Endodermal cell (in vitro differentiated cells): ENCODE results near the gene CPD. TPM values are rescaled to one million over a fixed set of nuclear protein-coding genes. Genes with fewer than 3 reads are reported as not detected.

Experiments
- DNase-seq: peaks from one replicate; pipeline ENCODE4 v3.0.0-alpha.2; 2017
- H3K27ac ChIP-seq: 2 replicates; pipeline ENCODE4 v1.5.1; 2013; ENCODE audit warnings: mild to moderate bottlenecking, low read depth, low read length, moderate library complexity
- H3K27me3 ChIP-seq: 2 replicates; pipeline ENCODE4 v1.6.1; 2013; ENCODE audit warnings: mild to moderate bottlenecking, low read length, moderate library complexity; ENCODE audit not compliant: insufficient read depth, control insufficient read depth, poor library complexity, severe bottlenecking
- H3K36me3 ChIP-seq: 2 replicates; pipeline ENCODE4 v1.7.0; 2013; ENCODE audit warnings: mild to moderate bottlenecking, low read length, moderate library complexity; ENCODE audit not compliant: control insufficient read depth, insufficient read depth
- H3K4me1 ChIP-seq: one replicate; pipeline ENCODE4 v1.7.0; 2013; ENCODE audit warnings: low read length; ENCODE audit not compliant: control insufficient read depth, insufficient read depth
- H3K4me3 ChIP-seq: 2 replicates; pipeline ENCODE4 v1.5.1; 2013; ENCODE audit warnings: mild to moderate bottlenecking, low read length, moderate library complexity
- H3K9ac ChIP-seq: 2 replicates; pipeline ENCODE4 v1.6.1; 2013; ENCODE audit warnings: mild to moderate bottlenecking, low read length, moderate library complexity; ENCODE audit not compliant: poor library complexity, severe bottlenecking; ENCODE audit errors: extremely low read depth
- H3K9me3 ChIP-seq: 2 replicates; pipeline ENCODE4 v1.6.1; 2013; ENCODE audit warnings: mild to moderate bottlenecking, low read length, moderate library complexity; ENCODE audit not compliant: control insufficient read depth
- H3K27ac Mint-ChIP-seq: 2 replicates; pipeline ENCODE4 v1.8.0; 2020; ENCODE audit warnings: mixed read lengths
- H3K27me3 Mint-ChIP-seq: 2 replicates; pipeline ENCODE4 v1.8.0; 2021; ENCODE audit warnings: mild to moderate bottlenecking, mixed read lengths; ENCODE audit not compliant: insufficient read depth
- H3K36me3 Mint-ChIP-seq: 2 replicates; pipeline ENCODE4 v1.8.0; 2020; ENCODE audit warnings: low read depth, mixed read lengths
- H3K4me1 Mint-ChIP-seq: 2 replicates; pipeline ENCODE4 v1.8.0; 2020; ENCODE audit warnings: mixed read lengths
- H3K4me3 Mint-ChIP-seq: 2 replicates; pipeline ENCODE4 v1.8.0; 2020; ENCODE audit warnings: mild to moderate bottlenecking, moderate library complexity, mixed read lengths
- H3K9me3 Mint-ChIP-seq: 2 replicates; pipeline ENCODE4 v1.8.0; 2020; ENCODE audit warnings: mild to moderate bottlenecking, mixed read lengths
- CTCF ChIP-seq: fragments of 200-600 bp; sonication (generic); conservative IDR thresholded peaks from 2 replicates; pipeline ENCODE4 v1.5.0; 2021; ENCODE audit warnings: antibody characterized with exemption, mild to moderate bottlenecking
- WGBS, 2 experiments: methylation state at CpG; one replicate each; pipeline versions ENCODE4 v1.1.5 to v1.1.7; 2013; ENCODE audit warnings: missing lambda C conversion rate in 2 of 2, mixed read lengths in 1 of 2; ENCODE audit not compliant: insufficient coverage in 1 of 2, insufficient read length in 1 of 2; 5-methylcytosine and 5-hydroxymethylcytosine counted together
- total RNA-seq, 2 donors: library from RNA; stranded (reverse); fragmentation: NEBNext Ultra II Directional in 1 of 2; extraction: Animal tissue kit (Norgen Biotek cat#: 25700) in 1 of 2; gene quantifications; 2 replicates in 1 of 2; 3 replicates in 1 of 2; pipeline ENCODE4 v1.2.1, GENCODE V29; 2021

Gene CPD
- total RNA-seq, 2 donors from 2014 or later, result 81.7 to 82.1 TPM

- DNase-seq, result no peak
- Mint-ChIP-seq H3K4me1 (peaks cover 31% of the 10 kb centered on the region), H3K4me3 (no peak overlapping the region), H3K36me3 (peaks cover 11% of the 10 kb centered on the region), H3K9me3 (no peaks in the 10 kb centered on the region), H3K27ac (no peak overlapping the region), H3K27me3 (no peaks in the 10 kb centered on the region)
- Histone ChIP-seq H3K9me3 (no peaks in the 10 kb centered on the region), H3K4me3 (peak overlapping the region; percentile 32), H3K27me3 (no peaks in the 10 kb centered on the region), H3K36me3 (peaks cover 18% of the 10 kb centered on the region), H3K9ac (no peak overlapping the region), H3K27ac (no peak overlapping the region), H3K4me1 (peaks cover 25% of the 10 kb centered on the region)
- WGBS, 2 experiments, result 68 to 100% methylated on average over 1 to 2 of the region's 2 CpGs
- TF ChIP-seq CTCF, result no peak
Observed at GRCh38 chr17:30395398-30396022, 16.8 kb downstream of the CPD start.

GRCh38 chr17:30396129-30396528 lies 17.4 kb downstream of the CPD start:
- Mint-ChIP-seq H3K9me3 (no peaks in the 10 kb centered on the region), H3K27ac (no peak overlapping the region), H3K36me3 (peaks cover 12% of the 10 kb centered on the region), H3K4me1 (peaks cover 29% of the 10 kb centered on the region), H3K4me3 (no peak overlapping the region), H3K27me3 (no peaks in the 10 kb centered on the region)
- WGBS, 2 experiments, result no CpG with 5 or more reads among the region's 1 CpG
- Histone ChIP-seq H3K4me3 (peak overlapping the region; percentile 32), H3K4me1 (peaks cover 25% of the 10 kb centered on the region), H3K9ac (no peak overlapping the region), H3K9me3 (no peaks in the 10 kb centered on the region), H3K36me3 (peaks cover 15% of the 10 kb centered on the region), H3K27ac (no peak overlapping the region), H3K27me3 (no peaks in the 10 kb centered on the region)
- no peak for TF ChIP-seq CTCF
- DNase-seq, result no peak

- no peak for TF ChIP-seq CTCF
- H3K4me1 ChIP-seq, result peaks cover 25% of the 10 kb centered on the region
- Mint-ChIP-seq H3K27me3 (no peaks in the 10 kb centered on the region), H3K4me3 (no peak overlapping the region), H3K9me3 (no peaks in the 10 kb centered on the region), H3K27ac (no peak overlapping the region), H3K36me3 (peaks cover 13% of the 10 kb centered on the region), H3K4me1 (peaks cover 29% of the 10 kb centered on the region)
- no peak overlapping the region for H3K27ac ChIP-seq
- peaks cover 15% of the 10 kb centered on the region for H3K36me3 ChIP-seq
- no peak for DNase-seq
- peaks cover 1% of the 10 kb centered on the region for H3K9me3 ChIP-seq
- H3K27me3 ChIP-seq, result no peaks in the 10 kb centered on the region
- no peak overlapping the region for H3K9ac ChIP-seq
- 81 to 97% methylated on average over 3 to 4 of the region's 4 CpGs for WGBS, 2 experiments
- no peak overlapping the region for H3K4me3 ChIP-seq
Observed at GRCh38 chr17:30396612-30397011, 17.9 kb downstream of the CPD start.
